IMR-90 (cell line): ENCODE results near the gene DPYSL5. TPM values are rescaled to one million over a fixed set of nuclear protein-coding genes. Genes with fewer than 3 reads are reported as not detected.

Source experiments
- ATAC-seq: fragments of 200-7000 bp; cut with Tn5 transposase; 2 replicates; pipeline ENCODE4 v1.9.1; 2020; ENCODE audit warnings: low read depth, mild to moderate bottlenecking, moderate library complexity
- BruUV-seq: library from RNA; stranded (reverse); fragments of 400-500 nt; replicated peaks from 2 replicates; lab custom pipeline; 2021; lab: Mats Ljungman, UMichigan
- CTCF ChIA-PET: fragments of 300-600 bp; formaldehyde crosslinking; extraction: SDS; loops from one replicate; lab custom pipeline; 2021; ENCODE audit warnings: antibody characterized with exemption; lab: Yijun Ruan, JAX
- POLR2A ChIA-PET: fragments of 300-600 bp; sonication (Branson Sonifier 250); formaldehyde crosslinking; loops from one replicate; lab custom pipeline; 2022; ENCODE audit warnings: antibody characterized with exemption; ENCODE audit not compliant: unreplicated experiment; lab: Charles Lee
- DNase-seq: peaks from one replicate; pipeline ENCODE4 v3.0.0; 2013
- H2AFZ ChIP-seq: replicated peaks from 2 replicates; pipeline ENCODE3; 2013; ENCODE audit warnings: low read length, mild to moderate bottlenecking; ENCODE audit not compliant: poor library complexity
- H2AK5ac ChIP-seq: 2 replicates; pipeline ENCODE4 v1.6.1; 2013; ENCODE audit warnings: low read depth, low read length, inconsistent platforms
- H2AK9ac ChIP-seq: replicated peaks from 2 replicates; pipeline ENCODE3; 2013; ENCODE audit warnings: mild to moderate bottlenecking, low read depth, low read length, moderate library complexity; ENCODE audit not compliant: poor library complexity
- H2BK120ac ChIP-seq: 2 replicates; pipeline ENCODE4 v1.6.1; 2013; ENCODE audit warnings: low read depth, low read length, inconsistent platforms
- H2BK15ac ChIP-seq: 3 replicates; pipeline ENCODE4 v1.6.1; 2013; ENCODE audit warnings: low read depth, low read length, inconsistent platforms
- H2BK20ac ChIP-seq: 2 replicates; pipeline ENCODE4 v1.6.1; 2013; ENCODE audit warnings: low read depth, mild to moderate bottlenecking, inconsistent platforms, low read length, moderate library complexity
- H2BK5ac ChIP-seq: 2 replicates; pipeline ENCODE4 v1.6.1; 2013; ENCODE audit warnings: mild to moderate bottlenecking, low read depth, low read length, inconsistent platforms; ENCODE audit not compliant: poor library complexity, severe bottlenecking
- H3K14ac ChIP-seq: replicated peaks from 2 replicates; pipeline ENCODE4 v1.6.1; 2013; ENCODE audit warnings: low read depth, low read length, inconsistent platforms
- H3K18ac ChIP-seq: 2 replicates; pipeline ENCODE4 v1.6.1; 2013; ENCODE audit warnings: low read depth, low read length, control low read depth
- H3K23ac ChIP-seq: 2 replicates; pipeline ENCODE4 v1.6.1; 2013; ENCODE audit warnings: low read depth, low read length, inconsistent platforms
- H3K27ac ChIP-seq: 2 replicates; pipeline ENCODE4 v1.5.1; 2013; ENCODE audit warnings: mild to moderate bottlenecking, control low read depth, low read length; ENCODE audit not compliant: insufficient read depth
- H3K27me3 ChIP-seq: 2 replicates; pipeline ENCODE4 v1.6.1; 2013; ENCODE audit warnings: low read length; ENCODE audit not compliant: control insufficient read depth, insufficient read depth
- H3K36me3 ChIP-seq: 2 replicates; pipeline ENCODE4 v1.6.1; 2013; ENCODE audit warnings: low read length, mixed read lengths; ENCODE audit not compliant: control insufficient read depth, insufficient read depth
- H3K4ac ChIP-seq: 2 replicates; pipeline ENCODE4 v1.6.1; 2013; ENCODE audit warnings: low read depth, low read length, inconsistent platforms
- H3K4me1 ChIP-seq: 2 replicates; pipeline ENCODE4 v1.6.1; 2013; ENCODE audit warnings: low read length, mixed read lengths; ENCODE audit not compliant: control insufficient read depth, insufficient read depth
- H3K4me2 ChIP-seq: 2 replicates; pipeline ENCODE4 v1.6.1; 2013; ENCODE audit warnings: low read depth, mild to moderate bottlenecking, control low read depth, low read length, moderate library complexity
- H3K4me3 ChIP-seq: 2 replicates; pipeline ENCODE4 v1.5.1; 2013; ENCODE audit warnings: low read depth, mild to moderate bottlenecking, control low read depth, low read length, moderate library complexity; ENCODE audit not compliant: insufficient read depth
- H3K56ac ChIP-seq: 2 replicates; pipeline ENCODE4 v1.6.1; 2013; ENCODE audit warnings: low read length, inconsistent platforms; ENCODE audit not compliant: insufficient read depth; ENCODE audit errors: extremely low read depth
- H3K79me1 ChIP-seq, 2 experiments: 2 replicates each; pipeline ENCODE4 v1.6.1; 2013; ENCODE audit warnings: low read length in 2 of 2, inconsistent platforms in 1 of 2, low read depth in 1 of 2
- H3K9ac ChIP-seq: 2 replicates; pipeline ENCODE4 v1.6.1; 2013; ENCODE audit warnings: low read depth, low read length, control low read depth
- H3K9me1 ChIP-seq: 2 replicates; pipeline ENCODE4 v1.6.1; 2013; ENCODE audit warnings: low read length, inconsistent platforms; ENCODE audit not compliant: insufficient read depth
- H3K9me3 ChIP-seq: 2 replicates; pipeline ENCODE4 v1.6.1; 2013; ENCODE audit warnings: low read length; ENCODE audit not compliant: control insufficient read depth, insufficient read depth
- H4K20me1 ChIP-seq: 2 replicates; pipeline ENCODE4 v1.6.1; 2013; ENCODE audit warnings: low read length, inconsistent platforms; ENCODE audit not compliant: insufficient read depth
- H4K5ac ChIP-seq: 2 replicates; pipeline ENCODE4 v1.6.1; 2013; ENCODE audit warnings: mild to moderate bottlenecking, low read depth, low read length, control low read depth
- H4K8ac ChIP-seq, 2 experiments: 2 replicates each; pipeline ENCODE4 v1.6.1; 2013; ENCODE audit warnings: low read depth in 2 of 2, low read length in 2 of 2, control low read depth in 1 of 2, inconsistent platforms in 1 of 2
- H4K91ac ChIP-seq: 2 replicates; pipeline ENCODE4 v1.6.1; 2013; ENCODE audit warnings: low read depth, low read length, inconsistent platforms; ENCODE audit not compliant: insufficient read depth
- BHLHE40 ChIP-seq: fragments of 150-350 bp; IDR thresholded peaks from 2 replicates; pipeline ENCODE4 v1.6.1; 2016; ENCODE audit warnings: mild to moderate bottlenecking, low read depth, low read length
- CEBPB ChIP-seq: IDR thresholded peaks from 2 replicates; pipeline ENCODE4 v1.6.1; 2012; ENCODE audit warnings: low read depth, low read length, improper control_type of control experiment
- CHD1 ChIP-seq: IDR thresholded peaks from 2 replicates; pipeline ENCODE4 v1.6.1; 2012; ENCODE audit warnings: low read depth, low read length, improper control_type of control experiment
- ELK1 ChIP-seq: fragments of 150-350 bp; IDR thresholded peaks from 2 replicates; pipeline ENCODE4 v1.6.1; 2016; ENCODE audit warnings: low read depth, mild to moderate bottlenecking, low read length, moderate library complexity, borderline replicate concordance
- FOS ChIP-seq: fragments of 150-350 bp; IDR thresholded peaks from 2 replicates; pipeline ENCODE4 v1.6.1; 2016; ENCODE audit warnings: low read depth, low read length
- MAFK ChIP-seq: IDR thresholded peaks from 2 replicates; pipeline ENCODE4 v1.6.1; 2012; ENCODE audit warnings: low read depth, low read length, improper control_type of control experiment
- MAZ ChIP-seq: IDR thresholded peaks from 2 replicates; pipeline ENCODE4 v1.6.1; 2012; ENCODE audit warnings: low read depth, mild to moderate bottlenecking, low read length, improper control_type of control experiment, moderate library complexity, borderline replicate concordance
- MXI1 ChIP-seq: IDR thresholded peaks from 2 replicates; pipeline ENCODE4 v1.6.1; 2012; ENCODE audit warnings: low read depth, mild to moderate bottlenecking, low read length, moderate library complexity, borderline replicate concordance
- POLR2A ChIP-seq: IDR thresholded peaks from 2 replicates; pipeline ENCODE4 v1.6.1; 2012; ENCODE audit warnings: mild to moderate bottlenecking, low read depth, low read length
- RAD21 ChIP-seq: IDR thresholded peaks from 2 replicates; pipeline ENCODE4 v1.6.1; 2012; ENCODE audit warnings: low read length, improper control_type of control experiment
- RCOR1 ChIP-seq: IDR thresholded peaks from 2 replicates; pipeline ENCODE4 v1.6.1; 2012; ENCODE audit warnings: mild to moderate bottlenecking, low read length, improper control_type of control experiment; ENCODE audit not compliant: insufficient replicate concordance
- USF2 ChIP-seq: fragments of 150-350 bp; IDR thresholded peaks from 2 replicates; pipeline ENCODE4 v1.6.1; 2017; ENCODE audit warnings: mild to moderate bottlenecking, antibody characterized with exemption, low read length, low read depth
- WGBS, 2 experiments: methylation state at CpG; one replicate each; pipeline versions ENCODE4 v1.1.5 to v1.1.7; 2013; ENCODE audit warnings: missing lambda C conversion rate in 2 of 2; ENCODE audit not compliant: insufficient read length in 1 of 2; ENCODE audit errors: extremely low coverage in 2 of 2; 5-methylcytosine and 5-hydroxymethylcytosine counted together
- dilution Hi-C: fragments of 300-500 bp; cut with HindIII; formaldehyde crosslinking; loops from one replicate; pipeline ENCODE4 v1.14.3; 2018; ENCODE audit warnings: low sequenced_read_pairs; ENCODE audit not compliant: unreplicated experiment
- in situ Hi-C: fragments of 300-500 bp; cut with MboI; formaldehyde crosslinking; loops from 3 replicates; pipeline ENCODE4 v1.14.3; 2019; ENCODE audit warnings: low sequenced_read_pairs, inconsistent platforms, mixed read lengths
- intact Hi-C: fragments of 100-400 bp; cut with micrococcal nuclease; formaldehyde crosslinking; loops from 2 replicates; pipeline ENCODE4 v1.10.0; 2022
- polyA plus RNA-seq, 3 experiments: library from polyadenylated mRNA; depleted of rRNA; stranded (reverse); fragments of >200 nt; gene quantifications; 2 replicates each; pipeline ENCODE4 v1.2.3, GENCODE V29; 2012; ENCODE audit warnings: low replicate concordance in 1 of 3
- total RNA-seq: library from RNA; depleted of rRNA; stranded (reverse); fragments of >200 nt; gene quantifications from 2 replicates; pipeline ENCODE4 v1.2.3, GENCODE V29; 2012

The DPYSL5 gene
- total and polyA plus RNA-seq, 2 of the 4 experiments (the other 2 are of a cell fraction) = not detected

GRCh38 chr2:26898480-26899078 is 50.6 kb downstream of the DPYSL5 start:
- Histone ChIP-seq H3K27me3 (peaks cover 47% of the 10 kb centered on the region), H4K8ac (no peak overlapping the region), H3K18ac (no peak overlapping the region), H3K9me3 (0 out of 2 replicates have a peak, but pooled peaks cover 2% of the 10 kb centered on the region), H2AK9ac (no peak overlapping the region), H2AK5ac (no peak overlapping the region), H2BK5ac (no peak overlapping the region), H2AFZ (no peak overlapping the region), H2BK15ac (no peak overlapping the region), H3K14ac (no peak overlapping the region), H4K20me1 (no peaks in the 10 kb centered on the region), H4K91ac (no peak overlapping the region), H3K36me3 (no peaks in the 10 kb centered on the region), H2BK20ac (no peak overlapping the region), H3K4ac (no peak overlapping the region), H3K23ac (no peak overlapping the region), H4K5ac (no peak overlapping the region), H3K4me3 (no peak overlapping the region), H3K79me1 (no peaks in the 10 kb centered on the region), H3K9ac (no peak overlapping the region), H3K4me1 (no peaks in the 10 kb centered on the region), H3K9me1 (no peaks in the 10 kb centered on the region), H3K27ac (no peak overlapping the region), H3K4me2 (no peak overlapping the region), H3K56ac (no peak overlapping the region), H2BK120ac (no peak overlapping the region)
- BruUV-seq = no TSS peak
- intact Hi-C loops = no loop called here
- ATAC-seq = no peak
- dilution Hi-C loops = no loop called here
- in situ Hi-C loops = no loop called here
- ChIA-PET POLR2A (no interaction called here), CTCF (interaction anchor here (0.7 kb wide), 1 partner anchor 40 kb away, joined by 3 read pairs; no protein-coding TSS in a partner anchor)
- DNase-seq = no peak
- 95% methylated on average over 3 of the region's 15 CpGs; no CpG with 5 or more reads in 1 of the 2 experiments for WGBS, 2 experiments
- TF ChIP-seq POLR2A (no peak), CEBPB (no peak), USF2 (no peak), MAFK (no peak), BHLHE40 (no peak), FOS (no peak), MXI1 (no peak), ELK1 (no peak), RAD21 (no peak), RCOR1 (no peak), MAZ (no peak), CHD1 (no peak)
